Upper lobe of left lung (tissue), 6 donors: ENCODE measurements around the gene KRT39. TPM values are rescaled to one million over a fixed set of nuclear protein-coding genes. Genes with fewer than 3 reads are reported as not detected.
"Not testable (repeated sequence)": the region's sequence is repeated elsewhere in the genome, so short reads cannot be mapped to it uniquely, and the experiment has no call there.

ENCODE experiments used
- ATAC-seq, 2 donors: fragments of 200-7000 bp; cut with Tn5 transposase; one replicate each; pipeline ENCODE4 v1.9.1; 2022; ENCODE audit warnings: mild to moderate bottlenecking in 2 of 2, moderate library complexity in 2 of 2; ENCODE audit not compliant: low FRiP score in 2 of 2
- DNase-seq, 2 donors: peaks; one replicate each; pipeline ENCODE4 v3.0.0-alpha.2; 2019 to 2020
- H3K27ac ChIP-seq, 4 donors: fragments of 200-600 bp; sonication (generic); one replicate each; pipeline ENCODE4 v1.5.1; 2016 to 2019
- H3K27me3 ChIP-seq, 4 donors: fragments of 200-600 bp; sonication (generic); one replicate each; pipeline ENCODE4 v1.5.1; 2017 to 2019
- H3K36me3 ChIP-seq, 4 donors: fragments of 200-600 bp; sonication (generic); one replicate each; pipeline ENCODE4 v1.5.1; 2016 to 2019
- H3K4me1 ChIP-seq, 4 donors: fragments of 200-600 bp; sonication (generic); one replicate each; pipeline ENCODE4 v1.5.1; 2018 to 2019
- H3K4me3 ChIP-seq, 4 donors: fragments of 200-600 bp; sonication (generic); one replicate each; pipeline ENCODE4 v1.5.1; 2017 to 2019; ENCODE audit warnings: mild to moderate bottlenecking in 2 of 4, moderate library complexity in 1 of 4
- H3K9me3 ChIP-seq, 4 donors: fragments of 200-600 bp; sonication (generic); one replicate each; pipeline ENCODE4 v1.5.1; 2018 to 2019
- CTCF ChIP-seq, 6 experiments: fragments of 450-650 bp in 4 of 6; fragments of 200-600 bp in 2 of 6; sonication (generic) in 2 of 6; IDR thresholded peaks; one replicate each; pipeline ENCODE4 v1.5.1; 2016 to 2019; ENCODE audit warnings: antibody characterized with exemption in 6 of 6
- EP300 ChIP-seq, 4 donors: sonication (generic); formaldehyde crosslinking; IDR thresholded peaks; one replicate each; pipeline ENCODE4 v1.5.1; 2017; ENCODE audit warnings: antibody characterized with exemption in 4 of 4, control low read depth in 2 of 4
- POLR2A ChIP-seq, 4 donors: fragments of 450-650 bp; IDR thresholded peaks; one replicate each; pipeline ENCODE4 v1.5.1; 2016 to 2017; ENCODE audit warnings: antibody characterized with exemption in 4 of 4, mild to moderate bottlenecking in 2 of 4
- POLR2AphosphoS5 ChIP-seq, 2 donors: sonication (generic); formaldehyde crosslinking; IDR thresholded peaks; one replicate each; pipeline ENCODE4 v1.5.1; 2017; ENCODE audit warnings: antibody characterized with exemption in 2 of 2
- WGBS, 2 donors: methylation state at CpG; one replicate each; pipeline ENCODE4 v1.1.5; 2017 to 2018; 5-methylcytosine and 5-hydroxymethylcytosine counted together
- total RNA-seq, 6 donors: library from RNA; depleted of rRNA in 4 of 6; stranded (reverse); fragments of >200 nt in 4 of 6; gene quantifications; one replicate each; pipeline versions ENCODE4 v1.1.0 to v1.2.1, GENCODE V29; 2016 to 2021
- donor health status: DM: no; HTN: no; CAD: no; lungs with moderate emphysema.
- donor health status: DM: no; HTN: yes; CAD: no; lungs with severe emphysema.

KRT39 gene
- total RNA-seq, 6 donors from 2014 or later: not detected

GRCh38 chr17:40922239-40922638, 44.5 kb downstream of the KRT39 start:
- Histone ChIP-seq H3K9me3 (no peaks in the 10 kb centered on the region), H3K27me3 (no peaks in the 10 kb centered on the region), H3K4me1 (no peaks in the 10 kb centered on the region), H3K4me3 (no peak overlapping the region), H3K27ac (peak overlapping the region in 1 of 4 donors; percentile 48), H3K36me3 (no peaks in the 10 kb centered on the region)
- WGBS, 2 donors: 54 to 65% methylated on average over 2 of the region's 2 CpGs
- DNase-seq (peak in 1 of 2 donors; percentile 60), ATAC-seq (peak; percentile 77 to 95)
- TF ChIP-seq EP300 (IDR thresholded peaks at IDR 0.05) (peak in 1 of 4 donors; percentile 11), POLR2AphosphoS5 (IDR thresholded peaks at IDR 0.05) (no peak), CTCF (IDR thresholded peaks at IDR 0.05) (no peak), POLR2A (IDR thresholded peaks at IDR 0.05) (no peak)

GRCh38 chr17:40921026-40921425, 45.7 kb downstream of the KRT39 start:
- Histone ChIP-seq H3K36me3 (no peaks in the 10 kb centered on the region), H3K4me1 (no peaks in the 10 kb centered on the region), H3K9me3 (no peaks in the 10 kb centered on the region), H3K27ac (no peak overlapping the region), H3K4me3 (no peak overlapping the region), H3K27me3 (no peaks in the 10 kb centered on the region)
- no peak for DNase-seq
- no peak for TF ChIP-seq CTCF (IDR thresholded peaks at IDR 0.05)
- WGBS, 2 donors: 79 to 86% methylated on average over 2 of the region's 2 CpGs
- ATAC-seq: no peak

- not testable (repeated sequence) for H3K9me3 ChIP-seq, H3K4me3 ChIP-seq
- 97 to 100% methylated on average over 2 of the region's 2 CpGs for WGBS, 2 donors
Observed at GRCh38 chr17:40917116-40917515, 49.6 kb downstream of the KRT39 start.

GRCh38 chr17:40916366-40916765, 50.4 kb downstream of the KRT39 start:
- Histone ChIP-seq H3K36me3 (no peaks in the 10 kb centered on the region), H3K27me3 (no peaks in the 10 kb centered on the region), H3K9me3 (no peaks in the 10 kb centered on the region), H3K4me1 (peaks cover 0 to 4% (median 0%) of the 10 kb centered on the region in 4 donors), H3K27ac (no peak overlapping the region), H3K4me3 (no peak overlapping the region)
- DNase-seq (no peak), ATAC-seq (no peak)
- WGBS, 2 donors: 3 to 33% methylated on average over 1 of the region's 1 CpG
- no peak for TF ChIP-seq POLR2AphosphoS5 (IDR thresholded peaks at IDR 0.05)
- TF ChIP-seq POLR2A (IDR thresholded peaks at IDR 0.05): no peak
- no peak for TF ChIP-seq EP300 (IDR thresholded peaks at IDR 0.05)
- no peak for TF ChIP-seq CTCF (IDR thresholded peaks at IDR 0.05)

More at GRCh38 chr17:40917116-40917515, 49.6 kb downstream of the KRT39 start:
- DNase-seq, H3K36me3 ChIP-seq, H3K4me1 ChIP-seq, H3K27ac ChIP-seq, ATAC-seq, H3K27me3 ChIP-seq: not testable (repeated sequence)

GRCh38 chr17:40915721-40916256, 51.0 kb downstream of the KRT39 start:
- Histone ChIP-seq H3K4me1 (peaks cover 0 to 4% (median 0%) of the 10 kb centered on the region in 4 donors), H3K27me3 (no peaks in the 10 kb centered on the region), H3K36me3 (no peaks in the 10 kb centered on the region), H3K4me3 (no peak overlapping the region), H3K9me3 (no peaks in the 10 kb centered on the region), H3K27ac (no peak overlapping the region)
- DNase-seq: no peak
- 51 to 64% methylated on average over 2 of the region's 2 CpGs for WGBS, 2 donors
- peak; percentile 15 to 59 for ATAC-seq
- TF ChIP-seq CTCF (IDR thresholded peaks at IDR 0.05) (no peak), POLR2AphosphoS5 (IDR thresholded peaks at IDR 0.05) (no peak), POLR2A (IDR thresholded peaks at IDR 0.05) (no peak), EP300 (IDR thresholded peaks at IDR 0.05) (no peak)
